Astrocyte (in vitro differentiated cells and primary cell): ENCODE data around the gene MIPOL1.

Experiments used
- EZH2 ChIP-seq: IDR thresholded peaks from 2 replicates; pipeline ENCODE4 v1.6.1; 2012; ENCODE audit warnings: mild to moderate bottlenecking, low read length, inconsistent platforms; ENCODE audit not compliant: insufficient read depth
- TF ChIP-seq, protein P1 (sequence below): IDR thresholded peaks from 2 replicates; pipeline ENCODE4 v1.5.1; 2011; ENCODE audit warnings: low read depth, mild to moderate bottlenecking, inconsistent platforms, low read length, moderate library complexity; ENCODE audit not compliant: insufficient read depth

GRCh38 chr14:37179896-37180502, 17.7 kb upstream of the MIPOL1 start:
- TF ChIP-seq, protein P1, sequence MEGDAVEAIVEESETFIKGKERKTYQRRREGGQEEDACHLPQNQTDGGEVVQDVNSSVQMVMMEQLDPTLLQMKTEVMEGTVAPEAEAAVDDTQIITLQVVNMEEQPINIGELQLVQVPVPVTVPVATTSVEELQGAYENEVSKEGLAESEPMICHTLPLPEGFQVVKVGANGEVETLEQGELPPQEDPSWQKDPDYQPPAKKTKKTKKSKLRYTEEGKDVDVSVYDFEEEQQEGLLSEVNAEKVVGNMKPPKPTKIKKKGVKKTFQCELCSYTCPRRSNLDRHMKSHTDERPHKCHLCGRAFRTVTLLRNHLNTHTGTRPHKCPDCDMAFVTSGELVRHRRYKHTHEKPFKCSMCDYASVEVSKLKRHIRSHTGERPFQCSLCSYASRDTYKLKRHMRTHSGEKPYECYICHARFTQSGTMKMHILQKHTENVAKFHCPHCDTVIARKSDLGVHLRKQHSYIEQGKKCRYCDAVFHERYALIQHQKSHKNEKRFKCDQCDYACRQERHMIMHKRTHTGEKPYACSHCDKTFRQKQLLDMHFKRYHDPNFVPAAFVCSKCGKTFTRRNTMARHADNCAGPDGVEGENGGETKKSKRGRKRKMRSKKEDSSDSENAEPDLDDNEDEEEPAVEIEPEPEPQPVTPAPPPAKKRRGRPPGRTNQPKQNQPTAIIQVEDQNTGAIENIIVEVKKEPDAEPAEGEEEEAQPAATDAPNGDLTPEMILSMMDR = no peak
- TF ChIP-seq EZH2 = no peak
